ENCODE measurements around the gene FAAP24. TPM values are rescaled to one million over a fixed set of nuclear protein-coding genes. Genes with fewer than 3 reads are reported as not detected.
"Not testable (repeated sequence)": the region's sequence is repeated elsewhere in the genome, so short reads cannot be mapped to it uniquely, and the experiment has no call there.

The FAAP24 gene
- total RNA-seq, 5 donors from 2014 or later (not counting 1 experiment from before 2014, with no cell fraction given) = 1.1 to 3.2 (median 1.7) TPM

DNA sequence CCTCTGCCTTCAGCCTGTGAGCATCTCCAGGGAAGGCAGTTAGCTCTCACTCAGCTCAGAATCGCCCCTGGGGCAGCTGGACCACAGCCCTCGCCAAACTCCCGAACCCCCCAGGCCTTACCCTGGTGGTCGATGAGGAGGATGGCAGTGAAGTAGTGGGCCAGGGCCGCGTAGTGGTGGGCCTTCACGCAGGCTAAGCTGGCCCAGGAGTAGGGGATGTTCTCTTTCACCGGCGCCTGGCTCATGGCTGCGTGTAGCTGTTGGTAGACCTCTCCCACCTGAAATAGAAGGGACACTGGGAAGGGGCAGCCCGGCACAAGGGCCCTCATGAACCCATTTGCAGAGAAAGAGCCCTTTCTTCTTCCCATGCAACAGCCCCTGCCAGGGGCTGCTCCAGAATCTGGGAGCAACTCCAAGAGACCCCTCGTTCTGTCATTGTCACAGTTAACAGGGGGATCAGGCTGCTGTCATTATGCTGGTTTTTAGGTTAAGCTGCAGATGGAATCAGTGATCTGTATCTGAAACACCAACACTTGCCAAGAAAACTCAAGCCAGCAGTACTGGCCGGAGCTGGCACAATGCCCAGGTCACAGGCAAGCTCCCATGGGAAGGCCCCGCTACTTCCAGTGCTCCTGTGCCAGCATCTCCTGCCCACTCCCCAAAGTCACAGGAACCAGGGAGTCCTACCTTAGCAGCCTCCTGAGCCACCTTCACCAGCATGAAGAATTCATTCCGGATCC lies 30.3 kb downstream of the FAAP24 start:
- CTCF ChIA-PET; H3K4me3 ChIP-seq (ENCODE audit: control insufficient read depth in 1 of 2, extremely low read depth in 1 of 2, low read length in 1 of 2); H3K9me3 Mint-ChIP-seq; H3K27me3 Mint-ChIP-seq; H3K27ac Mint-ChIP-seq; ATAC-seq (replicated peaks in 1 of 4); POLR2A ChIA-PET; H3K9me3 ChIP-seq; H3K27me3 ChIP-seq (replicated peaks in 1 of 2; ENCODE audit: control insufficient read depth in 2 of 2, extremely low read depth in 1 of 2, insufficient read depth in 2 of 2, low read length in 1 of 2); H3K27ac ChIP-seq (ENCODE audit: low read length); H3K4me3 Mint-ChIP-seq; H3K36me3 Mint-ChIP-seq; DNase-seq; H3K36me3 ChIP-seq (ENCODE audit: control insufficient read depth in 2 of 2, extremely low read depth in 1 of 2, insufficient read depth in 1 of 2, low read length in 1 of 2): not testable (repeated sequence)
- peaks cover 3 to 17% of the 10 kb centered on the region in 2 experiments for H3K4me1 ChIP-seq (ENCODE audit: control insufficient read depth in 1 of 2, extremely low read depth in 1 of 2, insufficient read depth in 2 of 2, low read length in 2 of 2)
- WGBS (ENCODE audit: insufficient coverage) = 95% methylated on average over 8 of the region's 15 CpGs
- peaks cover 12 to 28% (median 13%) of the 10 kb centered on the region in 3 donors for H3K4me1 Mint-ChIP-seq

DNA sequence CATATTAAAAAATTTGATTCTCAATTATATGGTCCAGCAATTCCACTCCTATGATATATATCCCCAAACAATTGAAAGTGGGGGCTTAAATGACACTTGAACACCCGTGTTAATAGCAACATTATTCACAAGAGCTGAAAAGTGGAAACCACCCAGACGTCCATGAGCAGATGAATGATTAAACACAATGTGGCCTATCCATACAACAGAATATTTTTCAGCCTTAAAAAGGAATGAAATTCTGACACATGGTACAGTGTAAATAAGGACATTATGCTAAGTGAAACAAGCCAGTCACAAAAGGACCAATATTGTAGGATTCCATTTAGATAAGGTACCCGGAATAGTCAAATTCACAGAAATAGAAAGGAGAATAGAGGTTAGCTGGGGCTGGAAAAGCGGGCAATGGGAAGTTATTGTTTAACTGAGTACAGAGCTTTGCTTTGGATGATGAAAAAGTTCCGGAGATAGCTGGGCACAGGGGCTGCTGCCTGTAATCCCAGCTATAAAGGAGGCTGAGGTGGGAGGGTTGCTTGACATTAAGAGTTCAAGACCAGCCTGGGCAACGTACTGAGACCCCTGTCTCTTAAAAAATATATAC lies 31.5 kb downstream of the FAAP24 start:
- not testable (repeated sequence) for H3K27ac Mint-ChIP-seq

DNA sequence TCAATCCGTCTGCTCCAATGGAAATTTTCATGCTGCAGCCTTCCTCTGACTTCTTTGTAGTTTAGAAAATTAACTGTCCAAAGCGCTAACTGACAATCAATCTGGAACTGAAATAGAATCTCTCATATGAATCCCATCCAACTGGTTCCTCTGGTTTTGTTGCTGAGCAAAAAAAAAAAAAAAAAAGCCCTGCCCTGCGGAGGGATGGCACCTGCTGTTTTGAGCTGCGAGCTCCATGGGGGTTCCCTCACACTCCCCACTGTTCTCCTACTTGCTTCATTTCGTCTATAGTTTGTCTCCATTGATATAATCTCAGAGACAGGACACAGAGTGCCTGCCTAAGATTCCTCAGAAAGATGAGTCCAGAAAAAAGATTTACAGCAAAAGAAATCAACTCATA lies 33.4 kb downstream of the FAAP24 start:
- Histone ChIP-seq H3K9me3 (no peaks in the 10 kb centered on the region), H3K27me3 (replicated peaks in 1 of 2; ENCODE audit: control insufficient read depth in 2 of 2, extremely low read depth in 1 of 2, insufficient read depth in 2 of 2, low read length in 1 of 2) (peaks cover 0 to 2% of the 10 kb centered on the region in 2 experiments), H3K4me3 (ENCODE audit: control insufficient read depth in 1 of 2, extremely low read depth in 1 of 2, low read length in 1 of 2) (no peak overlapping the region), H3K4me1 (ENCODE audit: control insufficient read depth in 1 of 2, extremely low read depth in 1 of 2, insufficient read depth in 2 of 2, low read length in 2 of 2) (peaks cover 0 to 8% of the 10 kb centered on the region in 2 experiments), H3K36me3 (ENCODE audit: control insufficient read depth in 2 of 2, extremely low read depth in 1 of 2, insufficient read depth in 1 of 2, low read length in 1 of 2) (no peaks in the 10 kb centered on the region), H3K27ac (ENCODE audit: low read length) (no peak overlapping the region)
- CTCF ChIA-PET = no interaction called here
- WGBS (ENCODE audit: insufficient coverage) = 50% methylated on average over 1 of the region's 5 CpGs
- DNase-seq (no peak), ATAC-seq (replicated peaks in 1 of 4) (no peak)
- Mint-ChIP-seq H3K4me3 (no peak overlapping the region), H3K4me1 (peaks cover 5% of the 10 kb centered on the region in 3 donors), H3K9me3 (no peaks in the 10 kb centered on the region), H3K27ac (no peak overlapping the region), H3K36me3 (no peaks in the 10 kb centered on the region), H3K27me3 (no peaks in the 10 kb centered on the region)
- POLR2A ChIA-PET = no interaction called here

More for the DNA sequence above, 31.5 kb downstream of the FAAP24 start:
- H3K4me3 Mint-ChIP-seq; H3K36me3 Mint-ChIP-seq; CTCF ChIA-PET; H3K27me3 ChIP-seq (replicated peaks in 1 of 2; ENCODE audit: control insufficient read depth in 2 of 2, extremely low read depth in 1 of 2, insufficient read depth in 2 of 2, low read length in 1 of 2); H3K36me3 ChIP-seq (ENCODE audit: control insufficient read depth in 2 of 2, extremely low read depth in 1 of 2, insufficient read depth in 1 of 2, low read length in 1 of 2); POLR2A ChIA-PET; DNase-seq; H3K9me3 Mint-ChIP-seq; H3K27me3 Mint-ChIP-seq; H3K9me3 ChIP-seq; H3K27ac ChIP-seq (ENCODE audit: low read length); H3K4me3 ChIP-seq (ENCODE audit: control insufficient read depth in 1 of 2, extremely low read depth in 1 of 2, low read length in 1 of 2); ATAC-seq (replicated peaks in 1 of 4): not testable (repeated sequence)
- H3K4me1 Mint-ChIP-seq = peaks cover 9 to 23% (median 12%) of the 10 kb centered on the region in 3 donors
- WGBS (ENCODE audit: insufficient coverage) = 94% methylated on average over 3 of the region's 6 CpGs
- H3K4me1 ChIP-seq (ENCODE audit: control insufficient read depth in 1 of 2, extremely low read depth in 1 of 2, insufficient read depth in 2 of 2, low read length in 2 of 2) = peaks cover 3 to 17% of the 10 kb centered on the region in 2 experiments

DNA sequence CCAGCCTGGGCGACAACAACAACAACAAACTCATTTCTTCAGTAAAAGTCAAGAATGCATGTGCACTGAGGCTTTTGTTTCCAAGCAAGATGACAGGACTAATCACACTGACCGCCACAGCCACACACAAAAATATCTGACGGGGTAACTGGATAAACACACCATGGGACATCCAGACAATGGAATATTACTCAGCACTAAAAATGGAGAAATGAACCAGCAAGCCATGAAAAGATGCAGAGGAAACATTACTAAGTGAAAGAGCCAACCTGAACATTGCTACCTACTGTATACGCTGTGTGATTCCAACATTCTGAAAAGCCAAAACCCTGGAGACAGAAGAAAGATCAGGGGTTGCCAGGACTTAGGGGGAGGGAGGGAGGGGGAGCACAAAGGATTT lies 36.7 kb downstream of the FAAP24 start:
- POLR2A ChIA-PET = no interaction called here
- 94% methylated on average over 2 of the region's 4 CpGs for WGBS (ENCODE audit: insufficient coverage)
- H3K27ac Mint-ChIP-seq = no peak overlapping the region

DNA sequence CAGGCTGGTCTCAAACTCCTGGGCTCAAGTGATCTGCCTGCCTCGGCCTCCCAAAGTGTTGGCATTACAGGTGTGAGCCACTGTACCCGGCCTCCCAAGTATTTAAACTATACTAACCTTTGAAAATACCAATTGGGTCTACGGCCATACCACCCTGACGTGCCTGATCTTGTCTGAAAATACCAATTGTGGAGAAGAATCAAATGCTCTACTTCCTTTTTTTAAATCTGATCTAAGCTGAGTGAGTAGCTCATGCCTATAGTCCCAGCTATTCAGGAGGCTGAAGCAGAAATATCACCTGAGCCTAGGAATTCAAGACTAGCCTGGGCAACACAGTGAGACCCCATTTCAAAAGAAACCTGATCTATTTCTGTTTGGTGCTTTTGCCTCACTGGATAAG lies 38.8 kb downstream of the FAAP24 start:
- POLR2A ChIA-PET; DNase-seq; H3K36me3 ChIP-seq (ENCODE audit: control insufficient read depth in 2 of 2, extremely low read depth in 1 of 2, insufficient read depth in 1 of 2, low read length in 1 of 2); H3K27me3 ChIP-seq (replicated peaks in 1 of 2; ENCODE audit: control insufficient read depth in 2 of 2, extremely low read depth in 1 of 2, insufficient read depth in 2 of 2, low read length in 1 of 2); H3K4me1 Mint-ChIP-seq; H3K27me3 Mint-ChIP-seq; H3K4me1 ChIP-seq (ENCODE audit: control insufficient read depth in 1 of 2, extremely low read depth in 1 of 2, insufficient read depth in 2 of 2, low read length in 2 of 2); H3K9me3 ChIP-seq; H3K36me3 Mint-ChIP-seq; H3K4me3 Mint-ChIP-seq; H3K4me3 ChIP-seq (ENCODE audit: control insufficient read depth in 1 of 2, extremely low read depth in 1 of 2, low read length in 1 of 2); H3K27ac ChIP-seq (ENCODE audit: low read length); H3K9me3 Mint-ChIP-seq; ATAC-seq (replicated peaks in 1 of 4); CTCF ChIA-PET; H3K27ac Mint-ChIP-seq: not testable (repeated sequence)
- WGBS (ENCODE audit: insufficient coverage) = no CpG with 5 or more reads among the region's 4 CpGs

More for the DNA sequence above, 36.7 kb downstream of the FAAP24 start:
- Histone ChIP-seq H3K27ac (ENCODE audit: low read length) (no peak overlapping the region), H3K4me1 (ENCODE audit: control insufficient read depth in 1 of 2, extremely low read depth in 1 of 2, insufficient read depth in 2 of 2, low read length in 2 of 2) (no peaks in the 10 kb centered on the region), H3K4me3 (ENCODE audit: control insufficient read depth in 1 of 2, extremely low read depth in 1 of 2, low read length in 1 of 2) (no peak overlapping the region), H3K36me3 (ENCODE audit: control insufficient read depth in 2 of 2, extremely low read depth in 1 of 2, insufficient read depth in 1 of 2, low read length in 1 of 2) (no peaks in the 10 kb centered on the region), H3K27me3 (replicated peaks in 1 of 2; ENCODE audit: control insufficient read depth in 2 of 2, extremely low read depth in 1 of 2, insufficient read depth in 2 of 2, low read length in 1 of 2) (peaks cover 0 to 7% of the 10 kb centered on the region in 2 experiments), H3K9me3 (no peaks in the 10 kb centered on the region)
- Mint-ChIP-seq H3K9me3 (no peaks in the 10 kb centered on the region), H3K4me1 (no peaks in the 10 kb centered on the region), H3K36me3 (no peaks in the 10 kb centered on the region), H3K4me3 (no peak overlapping the region), H3K27me3 (no peaks in the 10 kb centered on the region)
- DNase-seq = no peak
- ATAC-seq (replicated peaks in 1 of 4) = no peak
- CTCF ChIA-PET = interaction anchor here in 1 of 2 donors (0.7 kb wide), 1 partner anchor 26 kb away, joined by 11 read pairs; no protein-coding TSS in a partner anchor

DNA sequence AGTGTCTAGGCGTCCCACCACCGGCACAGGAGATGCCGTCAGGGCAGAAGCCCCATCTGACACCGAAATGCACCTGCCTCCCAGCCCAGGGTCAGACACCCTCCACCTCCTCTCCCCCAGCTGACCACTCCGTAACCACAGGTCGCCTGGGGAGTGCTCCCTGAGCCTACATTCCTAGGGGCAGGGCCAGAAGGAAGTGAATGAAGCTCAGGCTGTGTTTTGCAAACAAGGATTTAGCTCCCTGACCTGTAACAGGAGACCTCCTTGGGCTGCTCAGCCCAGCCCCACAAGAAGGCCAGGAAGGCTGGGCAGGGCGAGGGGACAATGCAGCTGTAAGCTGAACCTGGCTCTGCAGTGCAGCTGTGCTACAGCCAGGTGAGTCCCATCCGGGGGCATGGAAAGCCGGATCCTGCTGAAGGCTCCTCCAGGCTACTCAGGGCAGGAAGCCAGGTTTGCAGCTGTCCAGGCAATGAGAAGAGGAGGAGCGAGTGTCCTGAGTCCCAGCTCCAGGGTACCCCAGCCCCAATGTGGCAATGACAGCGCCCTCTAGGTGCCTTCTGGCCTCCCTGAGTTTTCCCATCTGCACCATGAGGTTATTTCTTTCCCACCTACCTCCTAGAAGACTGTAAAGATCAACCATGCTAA lies 50.6 kb downstream of the FAAP24 start:
- Histone ChIP-seq H3K4me3 (ENCODE audit: control insufficient read depth in 1 of 2, extremely low read depth in 1 of 2, low read length in 1 of 2) (no peak overlapping the region), H3K9me3 (no peaks in the 10 kb centered on the region), H3K27ac (ENCODE audit: low read length) (no peak overlapping the region), H3K36me3 (ENCODE audit: control insufficient read depth in 2 of 2, extremely low read depth in 1 of 2, insufficient read depth in 1 of 2, low read length in 1 of 2) (no peaks in the 10 kb centered on the region), H3K27me3 (replicated peaks in 1 of 2; ENCODE audit: control insufficient read depth in 2 of 2, extremely low read depth in 1 of 2, insufficient read depth in 2 of 2, low read length in 1 of 2) (peaks cover 0 to 21% of the 10 kb centered on the region in 2 experiments), H3K4me1 (ENCODE audit: control insufficient read depth in 1 of 2, extremely low read depth in 1 of 2, insufficient read depth in 2 of 2, low read length in 2 of 2) (no peaks in the 10 kb centered on the region)
- WGBS (ENCODE audit: insufficient coverage) = 46% methylated on average over 7 of the region's 11 CpGs
- no peak for ATAC-seq (replicated peaks in 1 of 4)
- Mint-ChIP-seq H3K4me3 (no peak overlapping the region), H3K36me3 (no peaks in the 10 kb centered on the region), H3K9me3 (peaks cover 0 to 3% (median 0%) of the 10 kb centered on the region in 3 donors), H3K27ac (no peak overlapping the region), H3K27me3 (peaks cover 0 to 6% of the 10 kb centered on the region in 2 donors), H3K4me1 (no peaks in the 10 kb centered on the region)
- ChIA-PET CTCF (no interaction called here), POLR2A (no interaction called here)
- no peak for DNase-seq
